HG03565 (cell line): ENCODE data around the gene RELL2.

Experiments used
- ATAC-seq: cut with Tn5 transposase; IDR thresholded peaks from one replicate; pipeline ENCODE4 v1.9.1; 2021; ENCODE audit warnings: mild to moderate bottlenecking, moderate library complexity; ENCODE audit not compliant: unreplicated experiment

The RELL2 gene

GRCh38 chr5:141672841-141673813, 36.3 kb downstream of the RELL2 start:
- no peak for ATAC-seq

GRCh38 chr5:141674747-141675146, 38.0 kb downstream of the RELL2 start:
- no peak for ATAC-seq

- no peak for ATAC-seq
Observed at GRCh38 chr5:141675672-141676071, 38.9 kb downstream of the RELL2 start.

GRCh38 chr5:141677415-141677814, 40.6 kb downstream of the RELL2 start:
- ATAC-seq, result no peak

GRCh38 chr5:141680178-141680577, 43.4 kb downstream of the RELL2 start:
- ATAC-seq, result no peak

- ATAC-seq, result no peak
Observed at GRCh38 chr5:141680751-141681201, 44.0 kb downstream of the RELL2 start.

GRCh38 chr5:141681295-141681694, 44.5 kb downstream of the RELL2 start:
- ATAC-seq, result no peak

- ATAC-seq, result no peak
Observed at GRCh38 chr5:141681695-141682641, 45.2 kb downstream of the RELL2 start, which contains the start of gene ARAP3. TSS of gene ARAP3 (minus strand) at chr5:141682230. CDS start at chr5:141680486, 1,744 bp downstream.

GRCh38 chr5:141683596-141684141, 46.9 kb downstream of the RELL2 start:
- no peak for ATAC-seq

- ATAC-seq, result no peak
Observed at GRCh38 chr5:141685591-141685990, 48.8 kb downstream of the RELL2 start.

GRCh38 chr5:141686648-141687416, 50.0 kb downstream of the RELL2 start:
- ATAC-seq, result no peak
